Neural progenitor cell (in vitro differentiated cells): ENCODE data around the gene ECT2L. TPM values are rescaled to one million over a fixed set of nuclear protein-coding genes. Genes with fewer than 3 reads are reported as not detected.

Experiments used
- DNase-seq: peaks from one replicate; pipeline ENCODE4 v3.0.0-alpha.2; 2016; ENCODE audit warnings: low spot score
- H2AFZ ChIP-seq: fragments of 200-600 bp; sonication (generic); replicated peaks from 2 replicates; pipeline ENCODE4 v1.6.1; 2016; ENCODE audit warnings: antibody characterized with exemption
- H3F3A ChIP-seq: fragments of 200-600 bp; sonication (generic); 2 replicates; pipeline ENCODE4 v1.6.1; 2016; ENCODE audit warnings: antibody characterized with exemption, low read depth
- H3K27ac ChIP-seq: fragments of 200-600 bp; sonication (generic); 2 replicates; pipeline ENCODE4 v1.5.1; 2016; ENCODE audit warnings: mild to moderate bottlenecking
- H3K27me3 ChIP-seq: fragments of 200-600 bp; sonication (generic); 2 replicates; pipeline ENCODE4 v1.6.1; 2016; ENCODE audit warnings: mild to moderate bottlenecking, moderate library complexity
- H3K36me3 ChIP-seq: fragments of 200-600 bp; sonication (generic); 2 replicates; pipeline ENCODE4 v1.5.1; 2016
- H3K4me1 ChIP-seq: fragments of 200-600 bp; sonication (generic); 2 replicates; pipeline ENCODE4 v1.6.1; 2016; ENCODE audit warnings: mixed run types
- H3K4me2 ChIP-seq: fragments of 200-600 bp; sonication (generic); 2 replicates; pipeline ENCODE4 v1.6.1; 2016
- H3K4me3 ChIP-seq: fragments of 200-600 bp; sonication (generic); 2 replicates; pipeline ENCODE4 v1.5.1; 2016
- H3K79me2 ChIP-seq: fragments of 200-600 bp; sonication (generic); 2 replicates; pipeline ENCODE4 v1.6.1; 2016; ENCODE audit warnings: low read depth
- H3K9ac ChIP-seq: fragments of 200-600 bp; sonication (generic); 2 replicates; pipeline ENCODE4 v1.6.1; 2016
- H3K9me3 ChIP-seq: fragments of 200-600 bp; sonication (generic); 2 replicates; pipeline ENCODE4 v1.5.1; 2016; ENCODE audit warnings: low read depth
- H4K20me1 ChIP-seq: fragments of 200-600 bp; sonication (generic); 2 replicates; pipeline ENCODE4 v1.6.1; 2016; ENCODE audit warnings: low read depth
- H3K27ac Mint-ChIP-seq: 3 replicates; pipeline ENCODE4 v1.8.0; 2021; ENCODE audit warnings: mixed read lengths
- H3K27me3 Mint-ChIP-seq: 2 replicates; pipeline ENCODE4 v1.8.0; 2022; ENCODE audit warnings: low read depth, mild to moderate bottlenecking, inconsistent platforms, moderate library complexity, mixed read lengths; ENCODE audit not compliant: insufficient read depth
- H3K36me3 Mint-ChIP-seq: 3 replicates; pipeline ENCODE4 v1.8.0; 2021; ENCODE audit warnings: mixed read lengths
- H3K4me1 Mint-ChIP-seq: 3 replicates; pipeline ENCODE4 v1.8.0; 2021; ENCODE audit warnings: mixed read lengths
- H3K4me3 Mint-ChIP-seq: 3 replicates; pipeline ENCODE4 v1.8.0; 2021; ENCODE audit warnings: mild to moderate bottlenecking, moderate library complexity, mixed read lengths
- H3K9me3 Mint-ChIP-seq: 3 replicates; pipeline ENCODE4 v1.8.0; 2020; ENCODE audit warnings: mixed read lengths
- EZH2 ChIP-seq: fragments of 200-600 bp; sonication (generic); IDR thresholded peaks from 2 replicates; pipeline ENCODE4 v1.6.1; 2017; ENCODE audit warnings: antibody characterized with exemption, mild to moderate bottlenecking, moderate library complexity
- EZH2phosphoT487 ChIP-seq: fragments of 200-600 bp; sonication (generic); IDR thresholded peaks from 2 replicates; pipeline ENCODE4 v1.6.1; 2017; ENCODE audit warnings: antibody characterized with exemption
- total RNA-seq: library from RNA; depleted of rRNA; stranded (reverse); fragments of >200 nt; gene quantifications from 2 replicates; pipeline ENCODE4 v1.2.3, GENCODE V29; 2015; ENCODE audit warnings: low replicate concordance
- TF ChIP-seq, protein P1 (sequence below): fragments of 200-600 bp; sonication (generic); IDR thresholded peaks from 2 replicates; pipeline ENCODE4 v1.5.1; 2017; ENCODE audit warnings: antibody characterized with exemption, mild to moderate bottlenecking

The ECT2L gene
- total RNA-seq, 1 donor from 2014 or later = not detected

DNA sequence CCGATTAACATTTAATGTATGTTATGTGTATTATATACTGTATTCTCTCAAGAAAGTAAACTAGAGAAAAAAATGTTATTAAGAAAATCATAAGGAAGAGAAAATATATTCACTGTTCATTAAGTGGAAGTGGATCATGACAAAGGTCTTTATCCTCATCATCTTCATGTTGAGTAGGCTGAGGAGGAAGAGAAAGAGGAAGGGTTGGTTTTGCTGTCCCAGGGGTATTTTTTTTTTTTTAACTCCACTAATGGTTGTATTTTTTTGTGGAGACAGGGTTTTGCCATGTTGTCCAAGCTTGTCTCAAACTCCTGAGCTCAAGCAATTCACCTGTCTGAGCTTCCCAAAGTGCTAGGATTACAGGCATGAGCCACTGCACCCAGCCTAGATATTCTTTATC lies 11.0 kb downstream of the ECT2L start:
- H3K27me3 Mint-ChIP-seq = no peaks in the 10 kb centered on the region
- no peak overlapping the region for H3K27ac ChIP-seq
- H3K27ac Mint-ChIP-seq = no peak overlapping the region
- no peaks in the 10 kb centered on the region for H3F3A ChIP-seq
- H3K9me3 ChIP-seq = no peaks in the 10 kb centered on the region
- H3K4me3 Mint-ChIP-seq = no peak overlapping the region
- no peaks in the 10 kb centered on the region for H3K4me1 ChIP-seq
- H3K9ac ChIP-seq = no peak overlapping the region
- no peaks in the 10 kb centered on the region for H3K79me2 ChIP-seq
- no peak overlapping the region for H2AFZ ChIP-seq
- H3K4me1 Mint-ChIP-seq = no peaks in the 10 kb centered on the region
- no peak overlapping the region for H3K4me2 ChIP-seq
- DNase-seq = no peak
- H3K36me3 ChIP-seq = no peaks in the 10 kb centered on the region
- no peaks in the 10 kb centered on the region for H3K36me3 Mint-ChIP-seq
- no peaks in the 10 kb centered on the region for H3K27me3 ChIP-seq
- H3K9me3 Mint-ChIP-seq = no peaks in the 10 kb centered on the region
- H3K4me3 ChIP-seq = no peak overlapping the region
- H4K20me1 ChIP-seq = no peaks in the 10 kb centered on the region
- TF ChIP-seq EZH2phosphoT487 (no peak), EZH2 (no peak)
- TF ChIP-seq, protein P1, sequence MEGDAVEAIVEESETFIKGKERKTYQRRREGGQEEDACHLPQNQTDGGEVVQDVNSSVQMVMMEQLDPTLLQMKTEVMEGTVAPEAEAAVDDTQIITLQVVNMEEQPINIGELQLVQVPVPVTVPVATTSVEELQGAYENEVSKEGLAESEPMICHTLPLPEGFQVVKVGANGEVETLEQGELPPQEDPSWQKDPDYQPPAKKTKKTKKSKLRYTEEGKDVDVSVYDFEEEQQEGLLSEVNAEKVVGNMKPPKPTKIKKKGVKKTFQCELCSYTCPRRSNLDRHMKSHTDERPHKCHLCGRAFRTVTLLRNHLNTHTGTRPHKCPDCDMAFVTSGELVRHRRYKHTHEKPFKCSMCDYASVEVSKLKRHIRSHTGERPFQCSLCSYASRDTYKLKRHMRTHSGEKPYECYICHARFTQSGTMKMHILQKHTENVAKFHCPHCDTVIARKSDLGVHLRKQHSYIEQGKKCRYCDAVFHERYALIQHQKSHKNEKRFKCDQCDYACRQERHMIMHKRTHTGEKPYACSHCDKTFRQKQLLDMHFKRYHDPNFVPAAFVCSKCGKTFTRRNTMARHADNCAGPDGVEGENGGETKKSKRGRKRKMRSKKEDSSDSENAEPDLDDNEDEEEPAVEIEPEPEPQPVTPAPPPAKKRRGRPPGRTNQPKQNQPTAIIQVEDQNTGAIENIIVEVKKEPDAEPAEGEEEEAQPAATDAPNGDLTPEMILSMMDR = no peak

DNA sequence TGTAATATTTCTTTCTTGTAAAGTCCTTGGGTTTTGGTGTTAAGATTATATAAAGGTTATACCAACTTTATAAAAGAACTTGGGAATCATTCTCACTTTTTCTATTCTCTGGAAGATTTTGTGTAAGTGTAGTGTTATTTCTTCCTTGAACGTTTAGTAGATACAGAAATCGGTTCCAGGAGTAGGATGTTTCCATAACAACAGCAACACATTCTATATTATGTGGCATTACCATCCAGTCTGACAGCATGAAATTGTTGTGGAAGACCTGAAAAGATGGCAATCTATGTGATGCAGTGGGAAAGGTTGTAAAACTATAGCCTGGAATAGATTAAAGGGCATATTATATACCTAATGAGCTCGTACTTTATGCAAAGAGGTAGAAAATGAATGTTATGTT lies 13.8 kb downstream of the ECT2L start:
- no peak overlapping the region for H2AFZ ChIP-seq
- no peak overlapping the region for H3K4me2 ChIP-seq
- no peaks in the 10 kb centered on the region for H3K79me2 ChIP-seq
- H3K27me3 ChIP-seq = no peaks in the 10 kb centered on the region
- DNase-seq = no peak
- H3K27me3 Mint-ChIP-seq = no peaks in the 10 kb centered on the region
- no peaks in the 10 kb centered on the region for H4K20me1 ChIP-seq
- no peak overlapping the region for H3K27ac ChIP-seq
- H3F3A ChIP-seq = no peaks in the 10 kb centered on the region
- no peak overlapping the region for H3K9ac ChIP-seq
- H3K4me1 ChIP-seq = no peaks in the 10 kb centered on the region
- H3K27ac Mint-ChIP-seq = no peak overlapping the region
- H3K36me3 Mint-ChIP-seq = no peaks in the 10 kb centered on the region
- H3K4me1 Mint-ChIP-seq = no peaks in the 10 kb centered on the region
- no peaks in the 10 kb centered on the region for H3K9me3 Mint-ChIP-seq
- no peaks in the 10 kb centered on the region for H3K36me3 ChIP-seq
- H3K4me3 ChIP-seq = no peak overlapping the region
- H3K4me3 Mint-ChIP-seq = no peak overlapping the region
- H3K9me3 ChIP-seq = no peaks in the 10 kb centered on the region
- TF ChIP-seq EZH2phosphoT487 = no peak
- TF ChIP-seq, protein P1 = no peak
- no peak for TF ChIP-seq EZH2

DNA sequence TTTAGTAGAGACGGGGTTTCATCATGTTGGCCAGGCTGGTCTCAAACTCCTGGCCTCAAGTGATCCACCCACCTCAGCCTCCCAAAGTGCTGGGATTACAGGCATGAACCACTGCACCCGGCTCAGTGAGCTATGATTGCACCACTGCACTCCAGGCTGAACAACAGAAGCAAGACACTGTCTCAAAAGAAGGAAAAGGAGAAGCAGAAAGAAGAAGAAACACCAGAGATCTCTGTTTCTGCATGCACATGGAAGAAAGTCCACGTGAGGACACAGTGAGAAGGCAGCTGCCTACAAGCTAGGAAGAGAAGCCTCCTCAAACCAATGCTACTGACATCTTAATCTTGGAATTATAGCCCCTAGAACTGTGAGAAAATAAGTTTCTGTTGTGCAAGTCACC lies 16.0 kb downstream of the ECT2L start:
- no peak for DNase-seq
- Histone ChIP-seq H3K4me3 (no peak overlapping the region), H3K4me2 (no peak overlapping the region), H3K4me1 (no peaks in the 10 kb centered on the region), H3K27ac (no peak overlapping the region), H3K27me3 (no peaks in the 10 kb centered on the region), H2AFZ (no peak overlapping the region), H3K9me3 (no peaks in the 10 kb centered on the region), H4K20me1 (no peaks in the 10 kb centered on the region), H3F3A (no peaks in the 10 kb centered on the region), H3K9ac (no peak overlapping the region), H3K79me2 (no peaks in the 10 kb centered on the region), H3K36me3 (no peaks in the 10 kb centered on the region)
- Mint-ChIP-seq H3K4me3 (no peak overlapping the region), H3K27ac (no peak overlapping the region), H3K9me3 (no peaks in the 10 kb centered on the region), H3K36me3 (no peaks in the 10 kb centered on the region), H3K4me1 (peaks cover 2% of the 10 kb centered on the region), H3K27me3 (peaks cover 2% of the 10 kb centered on the region)
- TF ChIP-seq, protein P1 = no peak
- no peak for TF ChIP-seq EZH2
- no peak for TF ChIP-seq EZH2phosphoT487
